OCI-LY7 (cell line): Measurements from ENCODE around the gene SCCPDH. TPM values are rescaled to one million over a fixed set of nuclear protein-coding genes. Genes with fewer than 3 reads are reported as not detected.
A peak's percentile ranks its signal among the peaks of the same experiment; 100 is the strongest.
"Not testable (repeated sequence)": the region's sequence is repeated elsewhere in the genome, so short reads cannot be mapped to it uniquely, and the experiment has no call there.

Experiments used
- BruUV-seq: library from RNA; stranded (reverse); fragments of 400-500 nt; replicated peaks from 2 replicates; lab custom pipeline; 2021; lab: Mats Ljungman, UMichigan
- CTCF ChIA-PET: fragments of 300-600 bp; sonication (Branson Sonifier 250); formaldehyde crosslinking; loops from one replicate; lab custom pipeline; 2022; ENCODE audit warnings: antibody characterized with exemption; ENCODE audit not compliant: unreplicated experiment; lab: Charles Lee
- POLR2A ChIA-PET: fragments of 300-600 bp; sonication (Branson Sonifier 250); formaldehyde crosslinking; loops from one replicate; lab custom pipeline; 2022; ENCODE audit warnings: antibody characterized with exemption; lab: Charles Lee
- DNase-seq: peaks from one replicate; pipeline ENCODE4 v3.0.0-alpha.2; 2015; ENCODE audit warnings: low spot score
- H2AFZ ChIP-seq: fragments of 200-600 bp; sonication (generic), shearing (Covaris generic); 2 replicates; pipeline ENCODE4 v1.6.1; 2014; ENCODE audit warnings: mild to moderate bottlenecking, antibody characterized with exemption, low read length, moderate library complexity
- H3K27ac ChIP-seq: fragments of 200-600 bp; sonication (generic); 2 replicates; pipeline ENCODE4 v1.5.1; 2014; ENCODE audit warnings: mixed run types, low read depth, mild to moderate bottlenecking, moderate library complexity, low read length, inconsistent platforms; ENCODE audit not compliant: poor library complexity, severe bottlenecking
- H3K36me3 ChIP-seq: fragments of 200-600 bp; sonication (generic); 2 replicates; pipeline ENCODE4 v1.6.1; 2014; ENCODE audit warnings: mild to moderate bottlenecking, antibody characterized with exemption, low read length, moderate library complexity, mixed read lengths; ENCODE audit not compliant: insufficient read depth
- H3K4me1 ChIP-seq: fragments of 200-600 bp; sonication (generic); 2 replicates; pipeline ENCODE4 v1.5.1; 2014; ENCODE audit warnings: mild to moderate bottlenecking, low read length; ENCODE audit not compliant: insufficient read depth, poor library complexity, severe bottlenecking
- H3K4me2 ChIP-seq: fragments of 200-600 bp; sonication (generic); 2 replicates; pipeline ENCODE4 v1.6.1; 2014; ENCODE audit warnings: mild to moderate bottlenecking, low read length
- H3K4me3 ChIP-seq: fragments of 200-600 bp; sonication (generic); 2 replicates; pipeline ENCODE4 v1.5.1; 2014; ENCODE audit warnings: mild to moderate bottlenecking, low read depth, low read length; ENCODE audit not compliant: poor library complexity, severe bottlenecking
- H3K79me2 ChIP-seq: fragments of 200-600 bp; sonication (generic); 2 replicates; pipeline ENCODE4 v1.6.1; 2016; ENCODE audit warnings: low read depth, mild to moderate bottlenecking, low read length, moderate library complexity, mixed read lengths; ENCODE audit not compliant: insufficient read depth
- H3K9me2 ChIP-seq: fragments of 200-600 bp; sonication (generic); 2 replicates; pipeline ENCODE4 v1.6.1; 2016; ENCODE audit warnings: mild to moderate bottlenecking, low read length, mixed read lengths; ENCODE audit not compliant: insufficient read depth
- H3K9me3 ChIP-seq: fragments of 200-600 bp; sonication (generic); 2 replicates; pipeline ENCODE4 v1.6.1; 2014; ENCODE audit warnings: mild to moderate bottlenecking, mixed run types, low read length, mixed read lengths
- H4K20me1 ChIP-seq: fragments of 200-600 bp; sonication (generic); 2 replicates; pipeline ENCODE4 v1.6.1; 2014; ENCODE audit warnings: mild to moderate bottlenecking, antibody characterized with exemption, low read length, moderate library complexity, mixed read lengths; ENCODE audit not compliant: insufficient read depth
- EZH2phosphoT487 ChIP-seq: fragments of 200-600 bp; sonication (generic); IDR thresholded peaks from 2 replicates; pipeline ENCODE4 v1.6.1; 2018; ENCODE audit warnings: low read depth, borderline replicate concordance, mild to moderate bottlenecking, mixed run types, antibody characterized with exemption, low read length, moderate library complexity, mixed read lengths
- intact Hi-C: fragments of 100-400 bp; cut with micrococcal nuclease; formaldehyde crosslinking; loops from one replicate; pipeline ENCODE4 v1.10.0; 2022; ENCODE audit not compliant: unreplicated experiment
- total RNA-seq, 2 experiments: library from RNA; depleted of rRNA in 1 of 2; stranded (reverse); fragments of >200 nt in 1 of 2; shearing (Covaris generic) in 1 of 2; gene quantifications; 2 replicates each; pipeline ENCODE4 v1.2.3, GENCODE V29; 2014 to 2022
- TF ChIP-seq, protein P1 (sequence below): fragments of 200-600 bp; sonication (generic); conservative IDR thresholded peaks from 2 replicates; pipeline ENCODE4 v1.5.1; 2014; ENCODE audit warnings: mild to moderate bottlenecking, antibody characterized with exemption, low read length, moderate library complexity, mixed read lengths

Gene SCCPDH
- total RNA-seq, 2 experiments from 2014 or later, result 1.8 to 12.2 TPM

DNA sequence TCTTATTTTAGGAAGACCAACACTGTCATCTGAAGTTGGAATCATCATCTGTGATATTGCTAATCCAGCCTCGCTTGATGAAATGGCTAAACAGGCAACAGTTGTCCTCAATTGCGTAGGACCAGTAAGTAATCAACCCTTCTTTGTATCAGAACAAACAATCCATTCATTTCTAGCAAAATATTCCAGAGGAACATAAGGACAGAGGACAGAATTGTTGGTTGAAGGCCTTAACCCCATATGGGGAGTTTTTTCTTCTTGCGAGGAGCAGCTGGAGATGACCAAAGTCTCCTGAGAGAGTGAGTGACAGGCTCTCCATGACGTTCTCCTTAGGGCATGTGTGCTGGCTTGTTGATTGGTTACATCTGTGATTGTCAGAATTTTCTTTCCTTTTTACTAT is 2.7 kb downstream of the SCCPDH start:
- no peak for DNase-seq
- H3K4me2 ChIP-seq, result no peak overlapping the region
- no peak for TF ChIP-seq EZH2phosphoT487
- TF ChIP-seq, protein P1, sequence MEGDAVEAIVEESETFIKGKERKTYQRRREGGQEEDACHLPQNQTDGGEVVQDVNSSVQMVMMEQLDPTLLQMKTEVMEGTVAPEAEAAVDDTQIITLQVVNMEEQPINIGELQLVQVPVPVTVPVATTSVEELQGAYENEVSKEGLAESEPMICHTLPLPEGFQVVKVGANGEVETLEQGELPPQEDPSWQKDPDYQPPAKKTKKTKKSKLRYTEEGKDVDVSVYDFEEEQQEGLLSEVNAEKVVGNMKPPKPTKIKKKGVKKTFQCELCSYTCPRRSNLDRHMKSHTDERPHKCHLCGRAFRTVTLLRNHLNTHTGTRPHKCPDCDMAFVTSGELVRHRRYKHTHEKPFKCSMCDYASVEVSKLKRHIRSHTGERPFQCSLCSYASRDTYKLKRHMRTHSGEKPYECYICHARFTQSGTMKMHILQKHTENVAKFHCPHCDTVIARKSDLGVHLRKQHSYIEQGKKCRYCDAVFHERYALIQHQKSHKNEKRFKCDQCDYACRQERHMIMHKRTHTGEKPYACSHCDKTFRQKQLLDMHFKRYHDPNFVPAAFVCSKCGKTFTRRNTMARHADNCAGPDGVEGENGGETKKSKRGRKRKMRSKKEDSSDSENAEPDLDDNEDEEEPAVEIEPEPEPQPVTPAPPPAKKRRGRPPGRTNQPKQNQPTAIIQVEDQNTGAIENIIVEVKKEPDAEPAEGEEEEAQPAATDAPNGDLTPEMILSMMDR, result no peak
- 0 out of 2 replicates have a peak, but pooled peaks cover 4% of the 10 kb centered on the region for H3K9me3 ChIP-seq
- H3K9me2 ChIP-seq, result no peaks in the 10 kb centered on the region
- H4K20me1 ChIP-seq, result no peaks in the 10 kb centered on the region
- ChIA-PET CTCF (no interaction called here), POLR2A (no interaction called here)
- no peaks in the 10 kb centered on the region for H3K36me3 ChIP-seq
- H3K4me1 ChIP-seq, result no peaks in the 10 kb centered on the region
- no peak overlapping the region for H3K4me3 ChIP-seq
- TSS peak; percentile 37 for BruUV-seq
- H3K27ac ChIP-seq, result no peak overlapping the region
- intact Hi-C loops, result no loop called here
- H3K79me2 ChIP-seq, result no peaks in the 10 kb centered on the region
- H2AFZ ChIP-seq, result no peak overlapping the region

DNA sequence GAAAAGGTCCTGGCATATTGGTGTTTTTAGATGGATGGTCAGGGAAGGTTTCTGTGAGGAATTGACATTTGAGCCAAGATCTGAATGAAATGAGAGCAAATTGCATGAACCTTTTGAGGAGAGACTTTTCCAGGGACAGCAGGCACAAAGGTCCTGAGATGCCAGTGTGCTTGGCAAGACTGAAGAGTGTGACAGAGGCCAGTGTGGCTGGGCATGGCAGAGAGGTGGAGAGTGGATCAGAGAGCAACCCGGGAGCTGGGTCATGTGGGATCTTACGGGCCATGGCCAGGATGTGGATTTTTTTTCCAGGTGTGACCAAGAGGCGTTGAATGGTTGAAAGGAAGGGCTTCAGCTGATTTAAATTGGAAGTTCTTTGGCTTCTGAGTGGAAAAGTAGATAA is 3.4 kb downstream of the SCCPDH start:
- TF ChIP-seq EZH2phosphoT487, result no peak
- TF ChIP-seq, protein P1, result no peak
- Histone ChIP-seq H3K4me2 (no peak overlapping the region), H3K9me3 (0 out of 2 replicates have a peak, but pooled peaks cover 4% of the 10 kb centered on the region), H3K36me3 (no peaks in the 10 kb centered on the region), H3K27ac (no peak overlapping the region), H3K4me3 (no peak overlapping the region), H4K20me1 (no peaks in the 10 kb centered on the region), H3K79me2 (no peaks in the 10 kb centered on the region), H2AFZ (no peak overlapping the region), H3K4me1 (no peaks in the 10 kb centered on the region), H3K9me2 (no peaks in the 10 kb centered on the region)
- intact Hi-C loops, result no loop called here
- no TSS peak for BruUV-seq
- DNase-seq, result no peak
- POLR2A ChIA-PET, result no interaction called here
- CTCF ChIA-PET, result no interaction called here

DNA sequence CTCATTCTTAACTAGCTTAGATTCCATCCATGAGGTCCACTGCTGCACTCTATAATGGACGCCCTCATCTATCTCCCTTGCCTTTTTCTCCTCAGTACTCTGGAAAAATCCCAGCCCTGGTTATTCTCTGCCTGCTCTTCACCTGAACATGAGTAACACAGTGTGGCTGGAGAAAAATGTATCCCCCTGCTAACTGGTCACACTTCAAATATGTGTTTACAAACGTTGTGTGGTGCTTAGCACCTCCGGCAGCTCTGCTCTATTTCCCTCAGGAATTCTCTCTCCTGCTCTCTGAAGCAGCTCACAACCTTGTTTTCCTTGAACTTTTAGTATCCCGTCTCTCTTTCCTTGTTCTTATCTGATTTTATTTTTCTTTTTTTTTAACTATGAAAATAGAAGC is 4.1 kb downstream of the SCCPDH start:
- H3K9me3 ChIP-seq, result 0 out of 2 replicates have a peak, but pooled peaks cover 4% of the 10 kb centered on the region
- no peak for DNase-seq
- H3K36me3 ChIP-seq, result no peaks in the 10 kb centered on the region
- H4K20me1 ChIP-seq, result no peaks in the 10 kb centered on the region
- no peak overlapping the region for H3K27ac ChIP-seq
- no peaks in the 10 kb centered on the region for H3K9me2 ChIP-seq
- CTCF ChIA-PET, result no interaction called here
- no TSS peak for BruUV-seq
- TF ChIP-seq, protein P1, result no peak
- TF ChIP-seq EZH2phosphoT487, result no peak
- no peaks in the 10 kb centered on the region for H3K4me1 ChIP-seq
- H2AFZ ChIP-seq, result no peak overlapping the region
- intact Hi-C loops, result no loop called here
- POLR2A ChIA-PET, result no interaction called here
- no peak overlapping the region for H3K4me2 ChIP-seq
- no peak overlapping the region for H3K4me3 ChIP-seq
- no peaks in the 10 kb centered on the region for H3K79me2 ChIP-seq

DNA sequence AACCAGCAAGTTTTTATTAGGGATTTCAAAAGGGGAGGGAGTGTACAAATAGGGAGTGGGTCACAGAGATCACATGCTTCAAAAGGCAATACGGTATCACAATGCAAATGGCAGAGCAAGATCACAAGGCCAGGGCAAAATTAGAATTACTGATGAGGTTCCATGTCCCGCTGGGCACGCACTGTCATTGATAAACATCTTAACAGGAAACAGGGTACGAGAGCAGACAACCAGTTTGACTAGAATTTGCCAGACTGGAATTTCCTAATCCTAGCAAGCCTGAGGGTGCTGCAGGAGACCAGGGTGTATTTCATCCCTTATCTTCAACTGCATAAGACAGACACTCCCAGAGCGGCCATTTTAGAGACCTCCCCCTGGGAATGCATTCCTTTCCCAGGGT is 4.8 kb downstream of the SCCPDH start:
- BruUV-seq, H3K79me2 ChIP-seq, intact Hi-C loops: not testable (repeated sequence)

More for the DNA sequence above, 4.8 kb downstream of the SCCPDH start:
- DNase-seq, CTCF ChIA-PET, H3K9me3 ChIP-seq, H2AFZ ChIP-seq, H3K36me3 ChIP-seq, H3K4me3 ChIP-seq, H3K4me1 ChIP-seq, H4K20me1 ChIP-seq, H3K9me2 ChIP-seq, H3K4me2 ChIP-seq, H3K27ac ChIP-seq: not testable (repeated sequence)
- POLR2A ChIA-PET, result interaction anchor here (0.8 kb wide), 1 partner anchor 8 kb away, joined by 3 read pairs; no protein-coding TSS in a partner anchor
